WTC11 (cell line): ENCODE data around the gene ICAM1. TPM values are rescaled to one million over a fixed set of nuclear protein-coding genes. Genes with fewer than 3 reads are reported as not detected.
"Not testable (repeated sequence)": the region's sequence is repeated elsewhere in the genome, so short reads cannot be mapped to it uniquely, and the experiment has no call there.

Experiments
- ATAC-seq: fragments of 200-7000 bp; cut with Tn5 transposase; 2 replicates; pipeline ENCODE4 v1.10.0; 2021; ENCODE audit warnings: mild to moderate bottlenecking, moderate library complexity
- CTCF ChIA-PET: fragments of 300-600 bp; sonication (Branson Sonifier 250); formaldehyde crosslinking; loops from one replicate; lab custom pipeline; 2021; ENCODE audit warnings: antibody characterized with exemption; lab: Charles Lee
- POLR2A ChIA-PET: fragments of 350-600 bp; sonication (Branson Sonifier 250); formaldehyde crosslinking; loops from one replicate; lab custom pipeline; 2021; ENCODE audit warnings: antibody characterized with exemption; lab: Charles Lee
- DNase-seq: peaks from one replicate; pipeline ENCODE4 v3.0.0; 2021; ENCODE audit warnings: low spot score
- H3K27ac Mint-ChIP-seq: 2 replicates; pipeline ENCODE4 v1.8.0; 2021; ENCODE audit warnings: mixed read lengths
- H3K27me3 Mint-ChIP-seq: 2 replicates; pipeline ENCODE4 v1.8.0; 2021; ENCODE audit warnings: low read depth, mild to moderate bottlenecking, moderate library complexity, mixed read lengths
- H3K36me3 Mint-ChIP-seq: 2 replicates; pipeline ENCODE4 v1.8.0; 2021; ENCODE audit warnings: mixed read lengths
- H3K4me1 Mint-ChIP-seq: 2 replicates; pipeline ENCODE4 v1.8.0; 2022; ENCODE audit warnings: mixed read lengths
- H3K4me3 Mint-ChIP-seq: 2 replicates; pipeline ENCODE4 v1.8.0; 2021; ENCODE audit warnings: mild to moderate bottlenecking, moderate library complexity, mixed read lengths
- H3K9me3 Mint-ChIP-seq: 2 replicates; pipeline ENCODE4 v1.8.0; 2021; ENCODE audit warnings: mixed read lengths
- ELF4 ChIP-seq: sonication (generic); formaldehyde crosslinking; IDR thresholded peaks from 2 replicates; pipeline ENCODE4 v1.8.1; 2022; ENCODE audit warnings: low read depth, mild to moderate bottlenecking, moderate library complexity, missing genetic modification reagents
- EMX1 ChIP-seq: fragments of 250-450 bp; sonication (Bioruptor Pico); IDR thresholded peaks from 2 replicates; pipeline ENCODE4 v1.8.0; 2021; ENCODE audit warnings: mild to moderate bottlenecking
- HMGA2 ChIP-seq: fragments of 250-450 bp; sonication (Bioruptor Pico); IDR thresholded peaks from 2 replicates; pipeline ENCODE4 v1.4.0; 2021; ENCODE audit warnings: mild to moderate bottlenecking, moderate library complexity
- JUN ChIP-seq: sonication (generic); formaldehyde crosslinking; IDR thresholded peaks from 2 replicates; pipeline ENCODE4 v1.8.0; 2023; ENCODE audit warnings: mild to moderate bottlenecking, missing genetic modification reagents
- NFYB ChIP-seq: sonication (generic); formaldehyde crosslinking; conservative IDR thresholded peaks from 2 replicates; pipeline ENCODE4 v1.8.0; 2022; ENCODE audit warnings: low read depth, missing genetic modification reagents
- NR1H2 ChIP-seq: sonication (generic); formaldehyde crosslinking; IDR thresholded peaks from 2 replicates; pipeline ENCODE4 v1.9.0; 2021; ENCODE audit warnings: mild to moderate bottlenecking, moderate library complexity, missing genetic modification reagents
- TCF7 ChIP-seq: sonication (generic); formaldehyde crosslinking; IDR thresholded peaks from 2 replicates; pipeline ENCODE4 v1.8.0; 2022; ENCODE audit warnings: mild to moderate bottlenecking, low read depth, missing genetic modification reagents, moderate library complexity
- ZNF317 ChIP-seq: sonication (generic); formaldehyde crosslinking; IDR thresholded peaks from 2 replicates; pipeline ENCODE4 v1.8.1; 2023; ENCODE audit warnings: low read depth, mild to moderate bottlenecking, moderate library complexity, missing genetic modification reagents, borderline replicate concordance
- ZNF423 ChIP-seq: fragments of 250-450 bp; sonication (Bioruptor Pico); IDR thresholded peaks from 2 replicates; pipeline ENCODE4 v2.1.2; 2022; ENCODE audit warnings: mild to moderate bottlenecking, moderate library complexity
- total RNA-seq: library from RNA; stranded (reverse); gene quantifications from 3 replicates; pipeline ENCODE4 v1.2.3, GENCODE V29; 2021
- TF ChIP-seq, protein P1 (sequence below): sonication (generic); formaldehyde crosslinking; IDR thresholded peaks from 2 replicates; pipeline ENCODE4 v1.8.0; 2023; ENCODE audit warnings: missing genetic modification reagents
- TF ChIP-seq, protein P2 (sequence below): sonication (generic); formaldehyde crosslinking; conservative IDR thresholded peaks from 2 replicates; pipeline ENCODE4 v1.8.1; 2022; ENCODE audit warnings: mild to moderate bottlenecking, missing genetic modification reagents
- TF ChIP-seq, protein P3 (sequence below): fragments of 250-450 bp; sonication (Bioruptor Pico); IDR thresholded peaks from 2 replicates; pipeline ENCODE4 v1.8.0; 2021; ENCODE audit warnings: mild to moderate bottlenecking
- TF ChIP-seq, protein P4 (sequence below): sonication (generic); formaldehyde crosslinking; IDR thresholded peaks from 2 replicates; pipeline ENCODE4 v1.8.1; 2023; ENCODE audit warnings: mild to moderate bottlenecking, missing genetic modification reagents
- TF ChIP-seq, protein P5 (sequence below): fragments of 250-450 bp; sonication (Bioruptor Pico); conservative IDR thresholded peaks from 2 replicates; pipeline ENCODE4 v1.9.0; 2021; ENCODE audit warnings: mild to moderate bottlenecking
- TF ChIP-seq, protein P6 (sequence below): sonication (generic); formaldehyde crosslinking; IDR thresholded peaks from 2 replicates; pipeline ENCODE4 v1.8.1; 2023; ENCODE audit warnings: mild to moderate bottlenecking, missing genetic modification reagents, moderate library complexity
- TF ChIP-seq, protein P7 (sequence below): sonication (generic); formaldehyde crosslinking; IDR thresholded peaks from 2 replicates; pipeline ENCODE4 v1.8.0; 2022; ENCODE audit warnings: mild to moderate bottlenecking, missing genetic modification reagents

ICAM1 gene
- total RNA-seq, 1 experiment from 2014 or later = 3.8 TPM

DNA sequence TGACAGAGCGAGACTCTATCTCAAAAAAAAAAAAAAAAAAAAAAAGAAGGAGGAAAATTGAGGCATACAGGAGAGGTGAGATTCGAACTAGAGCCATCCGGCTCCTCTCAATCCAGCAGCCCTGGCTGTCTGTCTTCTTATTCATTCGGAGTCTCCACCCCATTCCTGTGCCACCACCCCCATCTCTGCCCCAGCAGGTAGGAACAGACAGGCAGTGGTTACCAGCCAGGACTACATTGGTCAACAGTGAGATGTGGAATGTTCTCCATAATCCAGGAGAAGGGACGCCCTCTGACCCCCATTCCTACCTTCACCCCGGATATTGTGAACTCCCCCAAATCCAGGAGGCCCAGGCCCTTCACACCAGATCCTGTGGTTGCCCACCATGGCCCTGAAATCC lies 33.2 kb upstream of the ICAM1 start:
- H3K27me3 Mint-ChIP-seq = no peaks in the 10 kb centered on the region
- H3K4me3 Mint-ChIP-seq = no peak overlapping the region
- no peaks in the 10 kb centered on the region for H3K9me3 Mint-ChIP-seq
- peaks cover 6% of the 10 kb centered on the region for H3K4me1 Mint-ChIP-seq
- no peaks in the 10 kb centered on the region for H3K36me3 Mint-ChIP-seq
- H3K27ac Mint-ChIP-seq = no peak overlapping the region
- ATAC-seq (no peak), DNase-seq (no peak)
- POLR2A ChIA-PET = no interaction called here
- CTCF ChIA-PET = interaction anchor here (0.7 to 1.5 kb wide), 3 partner anchors 12 to 90 kb away, joined by 3 to 5 read pairs (median 4); no protein-coding TSS in a partner anchor
- TF ChIP-seq EMX1 (no peak), ZNF423 (CRISPR knock-in tag) (no peak), HMGA2 (CRISPR knock-in tag) (no peak), ZNF317 (no peak), NFYB (no peak), NR1H2 (CRISPR knock-in tag) (no peak), JUN (no peak), TCF7 (CRISPR knock-in tag) (no peak)
- TF ChIP-seq, protein P1, sequence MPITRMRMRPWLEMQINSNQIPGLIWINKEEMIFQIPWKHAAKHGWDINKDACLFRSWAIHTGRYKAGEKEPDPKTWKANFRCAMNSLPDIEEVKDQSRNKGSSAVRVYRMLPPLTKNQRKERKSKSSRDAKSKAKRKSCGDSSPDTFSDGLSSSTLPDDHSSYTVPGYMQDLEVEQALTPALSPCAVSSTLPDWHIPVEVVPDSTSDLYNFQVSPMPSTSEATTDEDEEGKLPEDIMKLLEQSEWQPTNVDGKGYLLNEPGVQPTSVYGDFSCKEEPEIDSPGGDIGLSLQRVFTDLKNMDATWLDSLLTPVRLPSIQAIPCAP (CRISPR knock-in tag) = no peak
- TF ChIP-seq, protein P2, sequence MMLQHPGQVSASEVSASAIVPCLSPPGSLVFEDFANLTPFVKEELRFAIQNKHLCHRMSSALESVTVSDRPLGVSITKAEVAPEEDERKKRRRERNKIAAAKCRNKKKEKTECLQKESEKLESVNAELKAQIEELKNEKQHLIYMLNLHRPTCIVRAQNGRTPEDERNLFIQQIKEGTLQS (CRISPR knock-in tag) = no peak
- TF ChIP-seq, protein P3, sequence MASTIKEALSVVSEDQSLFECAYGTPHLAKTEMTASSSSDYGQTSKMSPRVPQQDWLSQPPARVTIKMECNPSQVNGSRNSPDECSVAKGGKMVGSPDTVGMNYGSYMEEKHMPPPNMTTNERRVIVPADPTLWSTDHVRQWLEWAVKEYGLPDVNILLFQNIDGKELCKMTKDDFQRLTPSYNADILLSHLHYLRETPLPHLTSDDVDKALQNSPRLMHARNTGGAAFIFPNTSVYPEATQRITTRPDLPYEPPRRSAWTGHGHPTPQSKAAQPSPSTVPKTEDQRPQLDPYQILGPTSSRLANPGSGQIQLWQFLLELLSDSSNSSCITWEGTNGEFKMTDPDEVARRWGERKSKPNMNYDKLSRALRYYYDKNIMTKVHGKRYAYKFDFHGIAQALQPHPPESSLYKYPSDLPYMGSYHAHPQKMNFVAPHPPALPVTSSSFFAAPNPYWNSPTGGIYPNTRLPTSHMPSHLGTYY (CRISPR knock-in tag) = no peak
- TF ChIP-seq, protein P4, sequence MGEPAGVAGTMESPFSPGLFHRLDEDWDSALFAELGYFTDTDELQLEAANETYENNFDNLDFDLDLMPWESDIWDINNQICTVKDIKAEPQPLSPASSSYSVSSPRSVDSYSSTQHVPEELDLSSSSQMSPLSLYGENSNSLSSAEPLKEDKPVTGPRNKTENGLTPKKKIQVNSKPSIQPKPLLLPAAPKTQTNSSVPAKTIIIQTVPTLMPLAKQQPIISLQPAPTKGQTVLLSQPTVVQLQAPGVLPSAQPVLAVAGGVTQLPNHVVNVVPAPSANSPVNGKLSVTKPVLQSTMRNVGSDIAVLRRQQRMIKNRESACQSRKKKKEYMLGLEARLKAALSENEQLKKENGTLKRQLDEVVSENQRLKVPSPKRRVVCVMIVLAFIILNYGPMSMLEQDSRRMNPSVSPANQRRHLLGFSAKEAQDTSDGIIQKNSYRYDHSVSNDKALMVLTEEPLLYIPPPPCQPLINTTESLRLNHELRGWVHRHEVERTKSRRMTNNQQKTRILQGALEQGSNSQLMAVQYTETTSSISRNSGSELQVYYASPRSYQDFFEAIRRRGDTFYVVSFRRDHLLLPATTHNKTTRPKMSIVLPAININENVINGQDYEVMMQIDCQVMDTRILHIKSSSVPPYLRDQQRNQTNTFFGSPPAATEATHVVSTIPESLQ = no peak
- TF ChIP-seq, protein P5, sequence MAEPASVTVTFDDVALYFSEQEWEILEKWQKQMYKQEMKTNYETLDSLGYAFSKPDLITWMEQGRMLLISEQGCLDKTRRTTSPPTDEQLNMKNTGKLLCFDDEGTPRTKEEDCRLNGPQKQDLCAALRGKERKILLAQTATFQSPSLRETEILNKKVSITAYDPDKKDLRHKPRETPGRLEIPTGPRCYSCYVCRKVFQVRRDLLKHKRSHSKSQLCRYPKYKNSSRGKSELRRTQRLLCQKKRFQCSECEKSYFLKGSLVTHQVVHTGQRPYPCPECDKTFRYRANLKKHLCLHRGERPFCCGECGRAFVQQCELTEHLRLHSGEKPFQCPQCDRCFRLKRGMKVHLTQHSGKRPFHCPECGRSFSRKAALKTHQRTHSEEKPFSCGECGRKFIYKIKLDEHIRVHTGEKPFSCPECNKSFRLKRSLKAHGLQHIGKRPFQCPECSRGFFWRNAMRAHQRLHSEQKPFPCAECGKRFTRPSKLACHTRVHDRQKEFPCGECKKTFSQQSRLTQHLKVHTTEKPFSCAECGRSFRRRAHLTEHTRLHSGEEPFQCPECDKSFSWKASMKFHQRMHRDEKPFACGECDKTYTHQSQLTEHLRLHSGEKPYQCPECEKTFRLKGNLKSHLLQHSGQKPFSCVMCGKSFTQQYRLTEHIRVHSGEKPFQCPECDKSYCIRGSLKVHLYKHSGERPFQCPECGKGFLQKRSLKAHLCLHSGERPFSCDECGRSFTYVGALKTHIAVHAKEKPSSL (CRISPR knock-in tag) = no peak
- TF ChIP-seq, protein P6, sequence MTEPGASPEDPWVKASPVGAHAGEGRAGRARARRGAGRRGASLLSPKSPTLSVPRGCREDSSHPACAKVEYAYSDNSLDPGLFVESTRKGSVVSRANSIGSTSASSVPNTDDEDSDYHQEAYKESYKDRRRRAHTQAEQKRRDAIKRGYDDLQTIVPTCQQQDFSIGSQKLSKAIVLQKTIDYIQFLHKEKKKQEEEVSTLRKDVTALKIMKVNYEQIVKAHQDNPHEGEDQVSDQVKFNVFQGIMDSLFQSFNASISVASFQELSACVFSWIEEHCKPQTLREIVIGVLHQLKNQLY (CRISPR knock-in tag) = no peak

DNA sequence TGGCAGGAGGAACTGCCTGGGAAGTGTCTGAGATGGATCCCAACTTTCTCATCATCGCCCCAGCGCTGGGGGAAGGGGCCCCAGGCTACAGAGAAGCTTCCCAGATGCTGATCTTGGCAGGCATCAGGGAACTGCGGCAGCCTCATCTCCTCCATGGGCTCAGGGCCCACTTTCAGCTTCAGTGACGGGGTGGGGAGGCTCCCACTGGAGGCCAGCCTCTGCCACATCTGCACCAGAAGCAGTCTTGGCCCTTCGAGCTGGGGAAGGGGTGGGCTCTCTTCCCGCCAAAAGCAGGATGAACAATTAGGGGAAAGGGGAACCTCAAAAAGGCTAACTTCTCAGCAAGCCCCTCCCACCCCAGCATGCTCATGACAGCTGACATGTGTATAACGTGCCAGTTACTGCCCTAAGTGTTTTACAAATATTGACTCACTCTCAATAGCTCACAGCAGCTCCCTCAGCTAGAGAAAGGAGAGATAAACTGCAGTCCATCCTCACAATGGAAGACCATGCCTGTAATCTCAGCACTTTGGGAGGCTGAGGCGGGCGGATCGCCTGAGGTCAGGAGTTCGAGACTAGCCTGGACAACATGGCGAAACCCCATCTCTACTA lies 32.6 kb upstream of the ICAM1 start:
- no peaks in the 10 kb centered on the region for H3K9me3 Mint-ChIP-seq
- ATAC-seq = no peak
- TF ChIP-seq, protein P7, sequence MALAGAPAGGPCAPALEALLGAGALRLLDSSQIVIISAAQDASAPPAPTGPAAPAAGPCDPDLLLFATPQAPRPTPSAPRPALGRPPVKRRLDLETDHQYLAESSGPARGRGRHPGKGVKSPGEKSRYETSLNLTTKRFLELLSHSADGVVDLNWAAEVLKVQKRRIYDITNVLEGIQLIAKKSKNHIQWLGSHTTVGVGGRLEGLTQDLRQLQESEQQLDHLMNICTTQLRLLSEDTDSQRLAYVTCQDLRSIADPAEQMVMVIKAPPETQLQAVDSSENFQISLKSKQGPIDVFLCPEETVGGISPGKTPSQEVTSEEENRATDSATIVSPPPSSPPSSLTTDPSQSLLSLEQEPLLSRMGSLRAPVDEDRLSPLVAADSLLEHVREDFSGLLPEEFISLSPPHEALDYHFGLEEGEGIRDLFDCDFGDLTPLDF (CRISPR knock-in tag) = no peak
- no peak for TF ChIP-seq ELF4 (CRISPR knock-in tag)
- no peaks in the 10 kb centered on the region for H3K27me3 Mint-ChIP-seq
- ChIA-PET POLR2A (no interaction called here), CTCF (interaction anchor here (0.7 to 1.5 kb wide), 3 partner anchors 9 to 90 kb away, joined by 3 to 5 read pairs (median 4); no protein-coding TSS in a partner anchor)
- peaks cover 6% of the 10 kb centered on the region for H3K4me1 Mint-ChIP-seq
- no peaks in the 10 kb centered on the region for H3K36me3 Mint-ChIP-seq
- no peak for DNase-seq
- no peak overlapping the region for H3K27ac Mint-ChIP-seq
- no peak overlapping the region for H3K4me3 Mint-ChIP-seq

DNA sequence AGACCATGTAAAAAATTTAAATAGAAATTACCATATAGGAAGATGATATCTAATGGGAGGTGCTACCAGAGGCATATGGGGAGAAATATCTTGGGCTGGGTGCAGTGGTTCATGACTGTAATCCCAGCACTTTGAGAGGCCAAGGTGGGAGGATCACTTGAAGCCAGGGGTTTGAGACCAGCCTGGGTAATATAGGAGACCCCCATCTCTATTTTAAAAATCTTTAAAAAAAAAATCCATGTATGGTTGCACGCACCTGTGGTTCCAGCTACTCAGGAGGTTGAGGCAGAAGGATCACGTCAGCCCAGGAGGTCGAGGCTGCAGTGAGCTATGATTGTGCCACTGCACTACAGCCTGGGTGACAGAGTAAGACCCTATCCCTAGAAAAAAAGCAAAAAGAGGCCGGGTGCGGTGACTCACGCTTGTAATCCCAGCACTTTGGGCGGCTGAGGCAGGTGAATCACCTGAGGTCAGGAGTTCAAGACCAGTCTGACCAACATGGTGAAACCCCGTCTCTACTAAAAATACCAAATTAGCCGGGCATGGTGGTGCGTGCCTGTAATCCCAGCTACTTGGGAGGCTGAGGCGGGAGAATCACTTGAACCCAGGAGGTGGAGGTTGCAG lies 29.0 kb upstream of the ICAM1 start:
- H3K36me3 Mint-ChIP-seq, H3K27me3 Mint-ChIP-seq, H3K9me3 Mint-ChIP-seq, H3K4me1 Mint-ChIP-seq, ATAC-seq, H3K27ac Mint-ChIP-seq, H3K4me3 Mint-ChIP-seq, DNase-seq, POLR2A ChIA-PET: not testable (repeated sequence)
- CTCF ChIA-PET = interaction anchor here (1.9 to 2.1 kb wide), 2 partner anchors 14 to 17 kb away, joined by 7 to 10 read pairs; no protein-coding TSS in a partner anchor
